ENCODE data around the gene NFS1.

DNA sequence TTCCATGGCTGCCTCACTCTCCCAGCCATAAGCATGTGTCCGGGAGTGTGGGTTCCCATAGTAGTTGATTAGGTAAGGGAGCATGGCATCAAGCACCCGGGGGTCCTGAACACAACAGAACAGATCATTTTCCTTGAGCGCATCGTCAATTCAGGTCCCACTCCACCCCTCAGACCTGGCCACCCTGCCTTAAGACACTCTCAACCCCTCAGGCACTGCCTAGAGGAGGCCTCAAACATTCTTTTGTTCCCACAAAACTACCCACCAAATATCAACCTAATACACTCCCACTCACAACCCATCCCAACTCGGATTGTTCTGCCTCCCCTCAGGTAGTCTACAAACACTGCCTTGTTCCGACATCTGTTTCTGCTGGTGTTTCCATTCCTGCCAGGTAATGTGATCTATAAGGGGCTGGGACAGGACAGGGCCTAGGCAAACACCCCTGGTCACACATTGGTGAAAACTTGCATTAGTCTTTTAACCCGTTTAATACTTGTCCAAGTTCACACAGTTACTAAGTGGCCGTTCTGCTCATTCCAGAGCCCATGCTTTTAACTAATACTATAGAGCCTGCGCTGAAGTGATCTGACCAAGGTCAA lies 1.4 kb downstream of the NFS1 start:
- TF ChIP-seq, protein P1, sequence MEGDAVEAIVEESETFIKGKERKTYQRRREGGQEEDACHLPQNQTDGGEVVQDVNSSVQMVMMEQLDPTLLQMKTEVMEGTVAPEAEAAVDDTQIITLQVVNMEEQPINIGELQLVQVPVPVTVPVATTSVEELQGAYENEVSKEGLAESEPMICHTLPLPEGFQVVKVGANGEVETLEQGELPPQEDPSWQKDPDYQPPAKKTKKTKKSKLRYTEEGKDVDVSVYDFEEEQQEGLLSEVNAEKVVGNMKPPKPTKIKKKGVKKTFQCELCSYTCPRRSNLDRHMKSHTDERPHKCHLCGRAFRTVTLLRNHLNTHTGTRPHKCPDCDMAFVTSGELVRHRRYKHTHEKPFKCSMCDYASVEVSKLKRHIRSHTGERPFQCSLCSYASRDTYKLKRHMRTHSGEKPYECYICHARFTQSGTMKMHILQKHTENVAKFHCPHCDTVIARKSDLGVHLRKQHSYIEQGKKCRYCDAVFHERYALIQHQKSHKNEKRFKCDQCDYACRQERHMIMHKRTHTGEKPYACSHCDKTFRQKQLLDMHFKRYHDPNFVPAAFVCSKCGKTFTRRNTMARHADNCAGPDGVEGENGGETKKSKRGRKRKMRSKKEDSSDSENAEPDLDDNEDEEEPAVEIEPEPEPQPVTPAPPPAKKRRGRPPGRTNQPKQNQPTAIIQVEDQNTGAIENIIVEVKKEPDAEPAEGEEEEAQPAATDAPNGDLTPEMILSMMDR (IDR thresholded peaks at IDR 0.05; ENCODE audit: low read length), result no peak
- TF ChIP-seq EZH2phosphoT487 (IDR thresholded peaks at IDR 0.05; ENCODE audit: low read length), result no peak
- no peak for TF ChIP-seq EZH2 (optimal IDR thresholded peaks at IDR 0.05; ENCODE audit: low read depth, low read length)
